Adipocyte (in vitro differentiated cells): ENCODE results near the gene ABCB11.

Source experiments
- DNase-seq: peaks from one replicate; pipeline ENCODE4 v3.0.0-alpha.2; 2015; ENCODE audit warnings: low read depth
- H3K27me3 ChIP-seq: replicated peaks from 2 replicates; pipeline ENCODE4 v1.7.0; 2013; ENCODE audit warnings: mild to moderate bottlenecking, low read length, moderate library complexity; ENCODE audit not compliant: control insufficient read depth, insufficient read depth
- H3K36me3 ChIP-seq: 2 replicates; pipeline ENCODE4 v1.7.0; 2013; ENCODE audit warnings: low read length, mild to moderate bottlenecking, moderate library complexity; ENCODE audit not compliant: control insufficient read depth, insufficient read depth, severe bottlenecking
- H3K4me1 ChIP-seq: 2 replicates; pipeline ENCODE4 v1.7.0; 2013; ENCODE audit warnings: mild to moderate bottlenecking, low read length, moderate library complexity; ENCODE audit not compliant: control insufficient read depth, insufficient read depth
- H3K4me3 ChIP-seq: 2 replicates; pipeline ENCODE4 v1.7.0; 2013; ENCODE audit warnings: mild to moderate bottlenecking, low read length, moderate library complexity
- H3K9ac ChIP-seq: 2 replicates; pipeline ENCODE4 v1.7.0; 2013; ENCODE audit warnings: mild to moderate bottlenecking, low read length, moderate library complexity
- H3K9me3 ChIP-seq: 2 replicates; pipeline ENCODE4 v1.7.0; 2013; ENCODE audit warnings: mild to moderate bottlenecking, low read length, moderate library complexity; ENCODE audit not compliant: control insufficient read depth

Gene ABCB11

GRCh38 chr2:169039702-169040101 lies 8.6 kb upstream of the ABCB11 start:
- no peak for DNase-seq
- Histone ChIP-seq H3K9me3 (peaks cover 24% of the 10 kb centered on the region), H3K36me3 (no peaks in the 10 kb centered on the region), H3K4me1 (peaks cover 9% of the 10 kb centered on the region), H3K27me3 (no peaks in the 10 kb centered on the region), H3K9ac (no peak overlapping the region), H3K4me3 (no peak overlapping the region)

GRCh38 chr2:169038338-169038757 lies 7.2 kb upstream of the ABCB11 start:
- DNase-seq: peak; percentile 5

GRCh38 chr2:169036736-169037440 lies 5.8 kb upstream of the ABCB11 start:
- H3K9ac ChIP-seq: no peak overlapping the region

More at GRCh38 chr2:169038338-169038757, 7.2 kb upstream of the ABCB11 start:
- Histone ChIP-seq H3K4me1 (peaks cover 9% of the 10 kb centered on the region), H3K36me3 (no peaks in the 10 kb centered on the region), H3K4me3 (no peak overlapping the region), H3K9ac (no peak overlapping the region), H3K9me3 (peaks cover 18% of the 10 kb centered on the region), H3K27me3 (no peaks in the 10 kb centered on the region)

GRCh38 chr2:169035887-169036286 lies 4.8 kb upstream of the ABCB11 start:
- no peaks in the 10 kb centered on the region for H3K27me3 ChIP-seq
- DNase-seq: no peak
- peaks cover 6% of the 10 kb centered on the region for H3K9me3 ChIP-seq
- peaks cover 21% of the 10 kb centered on the region for H3K4me1 ChIP-seq
- H3K4me3 ChIP-seq: no peak overlapping the region
- H3K36me3 ChIP-seq: no peaks in the 10 kb centered on the region
- no peak overlapping the region for H3K9ac ChIP-seq

More at GRCh38 chr2:169036736-169037440, 5.8 kb upstream of the ABCB11 start:
- Histone ChIP-seq H3K27me3 (no peaks in the 10 kb centered on the region), H3K4me3 (no peak overlapping the region), H3K36me3 (no peaks in the 10 kb centered on the region), H3K9me3 (peaks cover 10% of the 10 kb centered on the region), H3K4me1 (peaks cover 11% of the 10 kb centered on the region)
- no peak for DNase-seq

GRCh38 chr2:169034984-169035544 lies 3.9 kb upstream of the ABCB11 start:
- Histone ChIP-seq H3K9me3 (peaks cover 6% of the 10 kb centered on the region), H3K9ac (no peak overlapping the region), H3K36me3 (no peaks in the 10 kb centered on the region), H3K4me1 (peaks cover 22% of the 10 kb centered on the region), H3K4me3 (no peak overlapping the region), H3K27me3 (no peaks in the 10 kb centered on the region)
- no peak for DNase-seq

- DNase-seq: no peak
- no peak overlapping the region for H3K9ac ChIP-seq
- H3K36me3 ChIP-seq: no peaks in the 10 kb centered on the region
- H3K27me3 ChIP-seq: no peaks in the 10 kb centered on the region
- no peak overlapping the region for H3K4me3 ChIP-seq
- peaks cover 6% of the 10 kb centered on the region for H3K9me3 ChIP-seq
- peaks cover 22% of the 10 kb centered on the region for H3K4me1 ChIP-seq
These were observed 3.1 kb upstream of the ABCB11 start for GRCh38 chr2:169034256-169034655.

GRCh38 chr2:169029341-169029740 lies 1.8 kb downstream of the ABCB11 start:
- no peak for DNase-seq
- no peaks in the 10 kb centered on the region for H3K36me3 ChIP-seq
- H3K9me3 ChIP-seq: peaks cover 6% of the 10 kb centered on the region
- no peak overlapping the region for H3K4me3 ChIP-seq
- H3K9ac ChIP-seq: no peak overlapping the region
- no peaks in the 10 kb centered on the region for H3K27me3 ChIP-seq
- peaks cover 12% of the 10 kb centered on the region for H3K4me1 ChIP-seq

GRCh38 chr2:169027234-169027633 lies 3.9 kb downstream of the ABCB11 start:
- H3K36me3 ChIP-seq: no peaks in the 10 kb centered on the region
- H3K4me1 ChIP-seq: peaks cover 12% of the 10 kb centered on the region
- no peak overlapping the region for H3K4me3 ChIP-seq
- H3K27me3 ChIP-seq: no peaks in the 10 kb centered on the region
- H3K9me3 ChIP-seq: no peaks in the 10 kb centered on the region
- DNase-seq: no peak
- H3K9ac ChIP-seq: no peak overlapping the region

GRCh38 chr2:169026056-169026455 lies 5.1 kb downstream of the ABCB11 start:
- no peak overlapping the region for H3K4me3 ChIP-seq
- H3K9me3 ChIP-seq: no peaks in the 10 kb centered on the region
- no peaks in the 10 kb centered on the region for H3K27me3 ChIP-seq
- no peak overlapping the region for H3K9ac ChIP-seq
- H3K36me3 ChIP-seq: no peaks in the 10 kb centered on the region
- peaks cover 2% of the 10 kb centered on the region for H3K4me1 ChIP-seq
- DNase-seq: no peak

- Histone ChIP-seq H3K4me3 (no peak overlapping the region), H3K36me3 (no peaks in the 10 kb centered on the region), H3K27me3 (no peaks in the 10 kb centered on the region), H3K4me1 (no peaks in the 10 kb centered on the region), H3K9me3 (no peaks in the 10 kb centered on the region), H3K9ac (no peak overlapping the region)
- DNase-seq: no peak
These were observed 8.0 kb downstream of the ABCB11 start for GRCh38 chr2:169023161-169023560.

GRCh38 chr2:169018390-169018789 lies 12.7 kb downstream of the ABCB11 start:
- no peaks in the 10 kb centered on the region for H3K9me3 ChIP-seq
- peaks cover 1% of the 10 kb centered on the region for H3K4me1 ChIP-seq
- DNase-seq: no peak
- H3K9ac ChIP-seq: no peak overlapping the region
- no peak overlapping the region for H3K4me3 ChIP-seq
- H3K27me3 ChIP-seq: no peaks in the 10 kb centered on the region
- H3K36me3 ChIP-seq: no peaks in the 10 kb centered on the region
